ENCODE measurements around the gene TRAPPC10. TPM values are rescaled to one million over a fixed set of nuclear protein-coding genes. Genes with fewer than 3 reads are reported as not detected.

TRAPPC10 gene
- total RNA-seq, 2 donors from 2014 or later = 36.8 to 40.1 TPM

DNA sequence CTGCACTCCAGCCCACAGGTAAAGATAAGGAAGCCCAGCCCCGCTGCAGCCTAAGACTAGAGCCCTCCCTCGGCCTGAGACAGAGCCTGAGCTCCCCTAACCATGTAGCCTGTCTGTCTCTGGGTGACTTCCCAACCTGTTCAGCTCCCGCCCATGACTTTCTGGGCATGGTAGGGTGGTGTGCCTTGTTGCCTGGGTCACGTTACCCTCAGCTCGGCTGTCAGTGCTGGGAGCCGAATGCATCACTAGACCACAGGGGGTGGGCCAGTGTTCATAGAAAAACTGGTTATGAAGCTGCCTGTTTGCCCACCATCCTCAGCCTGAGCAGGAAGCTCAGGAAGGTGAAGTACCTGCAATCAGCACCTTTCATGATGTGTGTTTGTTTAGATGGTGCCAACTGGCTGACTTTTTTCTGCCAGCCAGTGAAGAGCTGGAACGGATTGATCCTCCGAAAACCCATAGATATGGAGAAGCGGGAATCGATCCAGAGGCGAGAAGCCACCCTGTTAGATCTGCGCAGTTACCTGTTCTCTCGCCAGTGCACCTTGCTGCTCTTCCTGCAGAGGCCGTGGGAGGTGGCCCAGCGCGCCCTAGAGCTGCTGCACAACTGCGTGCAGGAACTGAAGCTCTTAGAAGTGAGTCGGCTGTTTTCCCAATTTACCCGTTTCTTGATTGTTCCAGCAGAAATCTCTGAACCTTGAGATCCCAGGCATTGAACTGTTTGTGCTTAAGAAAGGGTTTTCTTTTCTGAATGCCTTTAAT lies 51.2 kb downstream of the TRAPPC10 start:
- Histone ChIP-seq H3K27me3 (ENCODE audit: control insufficient read depth, insufficient read depth, low read length, poor library complexity, severe bottlenecking) (no peaks in the 10 kb centered on the region), H3K27ac (ENCODE audit: low read depth, low read length) (no peak overlapping the region), H3K36me3 (ENCODE audit: control insufficient read depth, insufficient read depth, low read length) (peaks cover 43% of the 10 kb centered on the region), H3K9ac (ENCODE audit: extremely low read depth, low read length, poor library complexity, severe bottlenecking) (no peak overlapping the region), H3K9me3 (ENCODE audit: control insufficient read depth, low read length) (no peaks in the 10 kb centered on the region), H3K4me3 (ENCODE audit: low read length) (no peak overlapping the region), H3K4me1 (ENCODE audit: control insufficient read depth, insufficient read depth, low read length) (no peaks in the 10 kb centered on the region)
- peak overlapping the region; percentile 65 for H3K27ac Mint-ChIP-seq
- 95% methylated on average over 15 to 19 of the region's 19 CpGs for WGBS, 2 experiments (ENCODE audit: insufficient coverage in 1 of 2, insufficient read length in 1 of 2)
- no peak for DNase-seq
- no peak overlapping the region for H3K4me3 Mint-ChIP-seq
- TF ChIP-seq, protein P1, sequence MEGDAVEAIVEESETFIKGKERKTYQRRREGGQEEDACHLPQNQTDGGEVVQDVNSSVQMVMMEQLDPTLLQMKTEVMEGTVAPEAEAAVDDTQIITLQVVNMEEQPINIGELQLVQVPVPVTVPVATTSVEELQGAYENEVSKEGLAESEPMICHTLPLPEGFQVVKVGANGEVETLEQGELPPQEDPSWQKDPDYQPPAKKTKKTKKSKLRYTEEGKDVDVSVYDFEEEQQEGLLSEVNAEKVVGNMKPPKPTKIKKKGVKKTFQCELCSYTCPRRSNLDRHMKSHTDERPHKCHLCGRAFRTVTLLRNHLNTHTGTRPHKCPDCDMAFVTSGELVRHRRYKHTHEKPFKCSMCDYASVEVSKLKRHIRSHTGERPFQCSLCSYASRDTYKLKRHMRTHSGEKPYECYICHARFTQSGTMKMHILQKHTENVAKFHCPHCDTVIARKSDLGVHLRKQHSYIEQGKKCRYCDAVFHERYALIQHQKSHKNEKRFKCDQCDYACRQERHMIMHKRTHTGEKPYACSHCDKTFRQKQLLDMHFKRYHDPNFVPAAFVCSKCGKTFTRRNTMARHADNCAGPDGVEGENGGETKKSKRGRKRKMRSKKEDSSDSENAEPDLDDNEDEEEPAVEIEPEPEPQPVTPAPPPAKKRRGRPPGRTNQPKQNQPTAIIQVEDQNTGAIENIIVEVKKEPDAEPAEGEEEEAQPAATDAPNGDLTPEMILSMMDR (conservative IDR thresholded peaks at IDR 0.05) = no peak
- peaks cover 31% of the 10 kb centered on the region for H3K36me3 Mint-ChIP-seq (ENCODE audit: low read depth)
- H3K27me3 Mint-ChIP-seq (ENCODE audit: insufficient read depth) = no peaks in the 10 kb centered on the region
- H3K9me3 Mint-ChIP-seq = no peaks in the 10 kb centered on the region
- peaks cover 6% of the 10 kb centered on the region for H3K4me1 Mint-ChIP-seq

DNA sequence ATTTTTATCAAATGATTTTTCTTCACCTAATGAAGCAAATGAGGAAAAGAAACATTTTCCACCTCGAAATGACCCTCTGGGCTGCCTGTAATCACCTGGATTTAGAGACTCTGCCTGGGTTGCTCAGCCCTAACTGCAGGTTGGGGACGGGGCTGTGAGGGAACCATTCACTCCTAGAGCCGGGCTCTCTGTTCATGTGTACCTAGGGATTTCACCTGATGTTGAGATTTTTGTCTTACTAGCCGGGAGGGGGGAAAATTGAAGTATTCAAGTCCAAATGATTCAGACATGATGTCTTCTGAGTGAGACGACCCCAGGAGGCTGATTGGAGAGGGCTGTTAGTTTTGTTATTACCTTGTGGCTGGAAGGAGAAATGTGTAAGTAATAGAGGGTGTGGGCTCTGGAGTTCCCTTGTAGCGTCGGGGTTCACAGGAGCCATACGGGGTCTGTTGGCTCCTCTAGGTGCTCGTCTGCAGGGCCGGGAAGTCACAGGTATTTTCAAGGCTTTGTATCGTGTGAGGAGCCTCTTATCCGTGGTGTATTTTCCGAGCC lies 52.8 kb downstream of the TRAPPC10 start:
- no peaks in the 10 kb centered on the region for H3K9me3 Mint-ChIP-seq
- 95 to 98% methylated on average over 11 to 13 of the region's 13 CpGs for WGBS, 2 experiments (ENCODE audit: insufficient coverage in 1 of 2, insufficient read length in 1 of 2)
- H3K27ac Mint-ChIP-seq = peak overlapping the region; percentile 16
- H3K4me1 ChIP-seq (ENCODE audit: control insufficient read depth, insufficient read depth, low read length) = no peaks in the 10 kb centered on the region
- no peaks in the 10 kb centered on the region for H3K27me3 Mint-ChIP-seq (ENCODE audit: insufficient read depth)
- no peak overlapping the region for H3K4me3 Mint-ChIP-seq
- no peak overlapping the region for H3K4me3 ChIP-seq (ENCODE audit: low read length)
- H3K36me3 Mint-ChIP-seq (ENCODE audit: low read depth) = peaks cover 26% of the 10 kb centered on the region
- no peak overlapping the region for H3K27ac ChIP-seq (ENCODE audit: low read depth, low read length)
- H3K9me3 ChIP-seq (ENCODE audit: control insufficient read depth, low read length) = no peaks in the 10 kb centered on the region
- no peak overlapping the region for H3K9ac ChIP-seq (ENCODE audit: extremely low read depth, low read length, poor library complexity, severe bottlenecking)
- DNase-seq = no peak
- no peaks in the 10 kb centered on the region for H3K27me3 ChIP-seq (ENCODE audit: control insufficient read depth, insufficient read depth, low read length, poor library complexity, severe bottlenecking)
- H3K36me3 ChIP-seq (ENCODE audit: control insufficient read depth, insufficient read depth, low read length) = peaks cover 37% of the 10 kb centered on the region
- H3K4me1 Mint-ChIP-seq = peaks cover 6% of the 10 kb centered on the region
- TF ChIP-seq, protein P1 (conservative IDR thresholded peaks at IDR 0.05) = no peak

DNA sequence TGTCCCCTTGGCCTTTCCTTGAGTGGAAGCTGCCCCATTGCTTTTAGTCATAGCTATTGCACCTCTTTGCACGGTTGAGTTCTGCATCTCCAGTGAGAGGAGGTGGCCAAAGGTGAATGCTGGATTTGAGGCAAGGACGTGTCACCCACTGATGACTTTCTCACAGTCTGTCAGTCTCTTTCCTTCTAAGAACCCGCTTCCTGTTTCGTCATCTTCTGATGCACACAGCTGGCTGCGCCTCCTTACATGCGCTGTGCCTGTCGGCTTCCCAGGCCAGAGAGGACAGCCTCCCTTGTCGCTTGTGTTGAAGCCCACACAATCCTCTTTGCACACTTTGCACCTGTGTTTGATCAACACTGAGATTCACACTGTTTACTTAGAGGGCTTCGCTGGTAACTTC lies 53.3 kb downstream of the TRAPPC10 start:
- H3K27me3 ChIP-seq (ENCODE audit: control insufficient read depth, insufficient read depth, low read length, poor library complexity, severe bottlenecking) = no peaks in the 10 kb centered on the region
- 95 to 100% methylated on average over 7 to 9 of the region's 9 CpGs for WGBS, 2 experiments (ENCODE audit: insufficient coverage in 1 of 2, insufficient read length in 1 of 2)
- H3K27me3 Mint-ChIP-seq (ENCODE audit: insufficient read depth) = no peaks in the 10 kb centered on the region
- no peaks in the 10 kb centered on the region for H3K4me1 ChIP-seq (ENCODE audit: control insufficient read depth, insufficient read depth, low read length)
- H3K9me3 ChIP-seq (ENCODE audit: control insufficient read depth, low read length) = no peaks in the 10 kb centered on the region
- no peak overlapping the region for H3K4me3 ChIP-seq (ENCODE audit: low read length)
- no peak overlapping the region for H3K4me3 Mint-ChIP-seq
- peaks cover 39% of the 10 kb centered on the region for H3K36me3 ChIP-seq (ENCODE audit: control insufficient read depth, insufficient read depth, low read length)
- TF ChIP-seq, protein P1 (conservative IDR thresholded peaks at IDR 0.05) = no peak
- no peak for DNase-seq
- H3K9ac ChIP-seq (ENCODE audit: extremely low read depth, low read length, poor library complexity, severe bottlenecking) = no peak overlapping the region
- peaks cover 27% of the 10 kb centered on the region for H3K36me3 Mint-ChIP-seq (ENCODE audit: low read depth)
- peaks cover 6% of the 10 kb centered on the region for H3K4me1 Mint-ChIP-seq
- H3K27ac Mint-ChIP-seq = peak overlapping the region; percentile 84
- no peaks in the 10 kb centered on the region for H3K9me3 Mint-ChIP-seq
- H3K27ac ChIP-seq (ENCODE audit: low read depth, low read length) = no peak overlapping the region

Data from endodermal cell (in vitro differentiated cells).